ENCODE measurements around the gene COPS2.

- TF ChIP-seq EP300 (IDR thresholded peaks at IDR 0.05; ENCODE audit: borderline replicate concordance in 1 of 2, low read depth in 1 of 2, low read length in 1 of 2) (no peak), RFX5 (IDR thresholded peaks at IDR 0.05; ENCODE audit: low read length) (no peak)
- TF ChIP-seq, protein P1, sequence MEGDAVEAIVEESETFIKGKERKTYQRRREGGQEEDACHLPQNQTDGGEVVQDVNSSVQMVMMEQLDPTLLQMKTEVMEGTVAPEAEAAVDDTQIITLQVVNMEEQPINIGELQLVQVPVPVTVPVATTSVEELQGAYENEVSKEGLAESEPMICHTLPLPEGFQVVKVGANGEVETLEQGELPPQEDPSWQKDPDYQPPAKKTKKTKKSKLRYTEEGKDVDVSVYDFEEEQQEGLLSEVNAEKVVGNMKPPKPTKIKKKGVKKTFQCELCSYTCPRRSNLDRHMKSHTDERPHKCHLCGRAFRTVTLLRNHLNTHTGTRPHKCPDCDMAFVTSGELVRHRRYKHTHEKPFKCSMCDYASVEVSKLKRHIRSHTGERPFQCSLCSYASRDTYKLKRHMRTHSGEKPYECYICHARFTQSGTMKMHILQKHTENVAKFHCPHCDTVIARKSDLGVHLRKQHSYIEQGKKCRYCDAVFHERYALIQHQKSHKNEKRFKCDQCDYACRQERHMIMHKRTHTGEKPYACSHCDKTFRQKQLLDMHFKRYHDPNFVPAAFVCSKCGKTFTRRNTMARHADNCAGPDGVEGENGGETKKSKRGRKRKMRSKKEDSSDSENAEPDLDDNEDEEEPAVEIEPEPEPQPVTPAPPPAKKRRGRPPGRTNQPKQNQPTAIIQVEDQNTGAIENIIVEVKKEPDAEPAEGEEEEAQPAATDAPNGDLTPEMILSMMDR (IDR thresholded peaks at IDR 0.05), result no peak
Measured at GRCh38 chr15:49110158-49110944, 45.0 kb downstream of the COPS2 start.

All from SK-N-SH (cell line).